ENCODE measurements around the gene INPP5J.

- TF ChIP-seq, protein P1, sequence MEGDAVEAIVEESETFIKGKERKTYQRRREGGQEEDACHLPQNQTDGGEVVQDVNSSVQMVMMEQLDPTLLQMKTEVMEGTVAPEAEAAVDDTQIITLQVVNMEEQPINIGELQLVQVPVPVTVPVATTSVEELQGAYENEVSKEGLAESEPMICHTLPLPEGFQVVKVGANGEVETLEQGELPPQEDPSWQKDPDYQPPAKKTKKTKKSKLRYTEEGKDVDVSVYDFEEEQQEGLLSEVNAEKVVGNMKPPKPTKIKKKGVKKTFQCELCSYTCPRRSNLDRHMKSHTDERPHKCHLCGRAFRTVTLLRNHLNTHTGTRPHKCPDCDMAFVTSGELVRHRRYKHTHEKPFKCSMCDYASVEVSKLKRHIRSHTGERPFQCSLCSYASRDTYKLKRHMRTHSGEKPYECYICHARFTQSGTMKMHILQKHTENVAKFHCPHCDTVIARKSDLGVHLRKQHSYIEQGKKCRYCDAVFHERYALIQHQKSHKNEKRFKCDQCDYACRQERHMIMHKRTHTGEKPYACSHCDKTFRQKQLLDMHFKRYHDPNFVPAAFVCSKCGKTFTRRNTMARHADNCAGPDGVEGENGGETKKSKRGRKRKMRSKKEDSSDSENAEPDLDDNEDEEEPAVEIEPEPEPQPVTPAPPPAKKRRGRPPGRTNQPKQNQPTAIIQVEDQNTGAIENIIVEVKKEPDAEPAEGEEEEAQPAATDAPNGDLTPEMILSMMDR (IDR thresholded peaks at IDR 0.05; ENCODE audit: low read depth, low read length, poor library complexity, severe bottlenecking) = no peak
- TF ChIP-seq EZH2phosphoT487 (IDR thresholded peaks at IDR 0.05; ENCODE audit: borderline replicate concordance, low read length) = no peak
Observed at GRCh38 chr22:31151872-31152271, 29.1 kb downstream of the INPP5J start.
